ENCODE data around the gene CYB561.

DNA sequence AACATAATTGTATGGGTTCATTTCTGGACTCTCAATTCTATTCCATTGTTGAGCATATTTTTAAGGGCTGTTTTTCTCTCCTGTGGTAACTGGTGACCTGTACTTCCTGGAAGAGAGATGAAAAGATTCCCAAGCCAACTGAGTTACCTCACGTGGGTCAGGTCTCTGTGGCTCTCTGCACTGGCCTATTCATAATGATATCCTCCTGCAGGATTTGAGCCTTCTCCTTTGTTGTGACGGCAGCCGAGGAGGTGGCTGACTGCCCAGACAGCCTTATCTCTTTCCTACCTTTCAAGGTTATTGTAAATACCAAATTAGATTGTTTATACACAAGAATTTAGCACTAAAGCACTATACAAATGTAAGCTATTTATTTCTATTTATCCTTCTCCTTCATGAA, 28.1 kb upstream of the CYB561 start:
- TF ChIP-seq, protein P1, sequence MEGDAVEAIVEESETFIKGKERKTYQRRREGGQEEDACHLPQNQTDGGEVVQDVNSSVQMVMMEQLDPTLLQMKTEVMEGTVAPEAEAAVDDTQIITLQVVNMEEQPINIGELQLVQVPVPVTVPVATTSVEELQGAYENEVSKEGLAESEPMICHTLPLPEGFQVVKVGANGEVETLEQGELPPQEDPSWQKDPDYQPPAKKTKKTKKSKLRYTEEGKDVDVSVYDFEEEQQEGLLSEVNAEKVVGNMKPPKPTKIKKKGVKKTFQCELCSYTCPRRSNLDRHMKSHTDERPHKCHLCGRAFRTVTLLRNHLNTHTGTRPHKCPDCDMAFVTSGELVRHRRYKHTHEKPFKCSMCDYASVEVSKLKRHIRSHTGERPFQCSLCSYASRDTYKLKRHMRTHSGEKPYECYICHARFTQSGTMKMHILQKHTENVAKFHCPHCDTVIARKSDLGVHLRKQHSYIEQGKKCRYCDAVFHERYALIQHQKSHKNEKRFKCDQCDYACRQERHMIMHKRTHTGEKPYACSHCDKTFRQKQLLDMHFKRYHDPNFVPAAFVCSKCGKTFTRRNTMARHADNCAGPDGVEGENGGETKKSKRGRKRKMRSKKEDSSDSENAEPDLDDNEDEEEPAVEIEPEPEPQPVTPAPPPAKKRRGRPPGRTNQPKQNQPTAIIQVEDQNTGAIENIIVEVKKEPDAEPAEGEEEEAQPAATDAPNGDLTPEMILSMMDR (IDR thresholded peaks at IDR 0.05): no peak
- no peak for TF ChIP-seq ZFX (IDR thresholded peaks at IDR 0.05; ENCODE audit: borderline replicate concordance)
